ENCODE data around the gene SGPP2. TPM values are rescaled to one million over a fixed set of nuclear protein-coding genes. Genes with fewer than 3 reads are reported as not detected.

SGPP2 gene
- total RNA-seq, 6 donors from 2014 or later, result 5.2 to 85.9 (median 21.8) TPM

DNA sequence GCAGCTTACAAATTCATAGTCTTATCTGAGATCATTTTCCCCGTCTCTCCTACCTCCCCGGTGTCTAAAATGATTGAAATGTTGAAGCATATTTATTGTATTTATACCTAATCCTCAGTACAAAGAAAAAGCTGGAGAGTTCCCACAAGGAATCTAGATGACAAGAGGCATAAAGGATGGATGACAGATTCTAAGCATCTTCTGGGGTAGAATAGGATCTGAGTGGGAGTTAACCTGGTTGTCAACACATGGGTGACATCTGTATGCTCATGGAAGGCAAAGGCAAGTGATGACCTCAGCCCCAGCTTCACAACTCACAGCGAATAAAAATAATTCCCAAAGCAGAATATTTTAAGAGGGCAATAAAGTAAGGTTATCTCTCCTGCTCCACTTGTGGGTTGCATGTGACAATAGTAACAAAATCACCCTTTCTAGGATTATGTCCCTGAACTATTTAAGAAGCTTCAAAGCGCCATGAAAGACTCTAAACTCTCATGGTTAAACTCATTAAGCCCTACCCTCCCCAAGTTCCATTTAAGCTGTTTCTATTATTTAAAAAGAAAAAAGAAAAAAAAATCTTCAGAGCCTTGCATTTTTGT lies 32.2 kb downstream of the SGPP2 start:
- Histone ChIP-seq H3K9me3 (no peaks in the 10 kb centered on the region), H3K4me3 (no peak overlapping the region), H3K27ac (no peak overlapping the region), H3K27me3 (no peaks in the 10 kb centered on the region), H3K36me3 (no peaks in the 10 kb centered on the region), H3K4me1 (peaks cover 0 to 4% (median 2%) of the 10 kb centered on the region in 4 donors)
- 88 to 97% methylated on average over 4 of the region's 4 CpGs for WGBS, 2 donors
- TF ChIP-seq EP300 (IDR thresholded peaks at IDR 0.05), result no peak
- TF ChIP-seq POLR2AphosphoS5 (IDR thresholded peaks at IDR 0.05), result no peak
- TF ChIP-seq, protein P1, sequence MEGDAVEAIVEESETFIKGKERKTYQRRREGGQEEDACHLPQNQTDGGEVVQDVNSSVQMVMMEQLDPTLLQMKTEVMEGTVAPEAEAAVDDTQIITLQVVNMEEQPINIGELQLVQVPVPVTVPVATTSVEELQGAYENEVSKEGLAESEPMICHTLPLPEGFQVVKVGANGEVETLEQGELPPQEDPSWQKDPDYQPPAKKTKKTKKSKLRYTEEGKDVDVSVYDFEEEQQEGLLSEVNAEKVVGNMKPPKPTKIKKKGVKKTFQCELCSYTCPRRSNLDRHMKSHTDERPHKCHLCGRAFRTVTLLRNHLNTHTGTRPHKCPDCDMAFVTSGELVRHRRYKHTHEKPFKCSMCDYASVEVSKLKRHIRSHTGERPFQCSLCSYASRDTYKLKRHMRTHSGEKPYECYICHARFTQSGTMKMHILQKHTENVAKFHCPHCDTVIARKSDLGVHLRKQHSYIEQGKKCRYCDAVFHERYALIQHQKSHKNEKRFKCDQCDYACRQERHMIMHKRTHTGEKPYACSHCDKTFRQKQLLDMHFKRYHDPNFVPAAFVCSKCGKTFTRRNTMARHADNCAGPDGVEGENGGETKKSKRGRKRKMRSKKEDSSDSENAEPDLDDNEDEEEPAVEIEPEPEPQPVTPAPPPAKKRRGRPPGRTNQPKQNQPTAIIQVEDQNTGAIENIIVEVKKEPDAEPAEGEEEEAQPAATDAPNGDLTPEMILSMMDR (IDR thresholded peaks at IDR 0.05), result no peak
- no peak for TF ChIP-seq POLR2A (IDR thresholded peaks at IDR 0.05)
- ATAC-seq (ENCODE audit: low FRiP score in 2 of 2) (no peak), DNase-seq (no peak)

DNA sequence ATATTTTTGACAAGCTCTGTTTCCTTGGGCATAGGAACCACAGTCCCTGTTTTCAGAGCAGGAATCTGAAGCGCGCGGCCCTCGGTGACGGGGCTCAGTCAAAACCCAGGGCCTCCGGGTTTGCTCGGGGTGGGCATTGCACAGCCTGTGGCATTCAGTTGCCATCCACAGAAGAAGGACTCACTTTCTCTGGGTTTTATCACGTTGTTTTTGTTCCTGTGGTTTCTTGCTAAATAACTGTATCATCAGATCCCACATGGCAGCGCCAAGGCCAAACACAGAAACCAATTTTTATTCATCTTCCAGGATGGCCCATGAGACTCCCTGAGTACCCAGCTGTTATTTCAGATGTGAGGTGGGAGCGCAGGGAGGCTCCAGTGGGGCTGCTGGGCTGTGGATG lies 35.6 kb downstream of the SGPP2 start:
- DNase-seq (peak in 1 of 2 donors; percentile 46), ATAC-seq (ENCODE audit: low FRiP score in 2 of 2) (no peak)
- Histone ChIP-seq H3K4me1 (no peaks in the 10 kb centered on the region), H3K9me3 (no peaks in the 10 kb centered on the region), H3K27me3 (no peaks in the 10 kb centered on the region), H3K36me3 (no peaks in the 10 kb centered on the region), H3K27ac (no peak overlapping the region), H3K4me3 (no peak overlapping the region)
- 88 to 93% methylated on average over 10 of the region's 10 CpGs for WGBS, 2 donors
- TF ChIP-seq, protein P1 (IDR thresholded peaks at IDR 0.05), result no peak
- TF ChIP-seq POLR2AphosphoS5 (IDR thresholded peaks at IDR 0.05) (no peak), EP300 (IDR thresholded peaks at IDR 0.05) (no peak), POLR2A (IDR thresholded peaks at IDR 0.05) (no peak)

DNA sequence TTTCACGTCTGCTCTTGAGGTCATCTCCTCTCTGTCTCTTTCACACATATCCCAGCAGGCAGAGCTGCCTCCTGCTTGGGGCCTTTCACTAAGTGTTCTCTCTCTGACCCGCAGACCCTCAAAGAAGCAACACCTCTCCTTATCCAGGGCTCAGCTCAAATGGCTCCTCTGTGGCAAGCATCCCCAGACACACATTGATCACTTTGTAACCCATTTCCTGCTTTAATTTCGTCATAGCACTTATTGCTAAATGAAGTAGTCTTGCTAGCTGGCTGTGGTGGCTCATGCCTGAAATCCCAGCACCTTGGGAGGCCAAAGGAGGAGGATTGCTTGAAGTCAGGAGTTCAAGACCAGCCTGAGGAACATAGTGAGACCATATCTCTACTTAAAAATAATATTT lies 41.4 kb downstream of the SGPP2 start:
- WGBS, 2 donors, result 61 to 69% methylated on average over 3 of the region's 3 CpGs
- H3K9me3 ChIP-seq, result no peaks in the 10 kb centered on the region
- H3K4me1 ChIP-seq, result no peaks in the 10 kb centered on the region

DNA sequence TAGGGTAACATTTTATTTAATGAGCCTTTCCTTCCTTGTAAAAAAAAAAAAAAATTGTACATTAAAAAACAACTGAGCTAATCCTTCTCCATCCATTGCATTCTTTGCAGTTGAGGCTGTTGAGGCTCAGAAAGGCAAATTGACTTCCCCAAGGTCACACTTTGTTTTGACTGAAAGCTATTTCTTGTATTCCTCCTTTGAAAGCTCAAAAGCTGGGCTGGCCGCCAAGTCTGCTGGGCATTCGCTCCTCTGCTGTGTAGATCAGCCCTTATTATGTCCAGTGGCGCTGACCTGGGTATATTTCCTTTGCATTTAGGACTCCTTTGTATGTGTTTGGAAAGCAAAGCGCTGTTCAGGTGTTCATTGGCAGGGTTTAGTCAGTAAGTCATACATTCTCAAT lies 44.0 kb downstream of the SGPP2 start:
- Histone ChIP-seq H3K36me3 (no peaks in the 10 kb centered on the region), H3K27me3 (no peaks in the 10 kb centered on the region), H3K4me1 (no peaks in the 10 kb centered on the region), H3K9me3 (no peaks in the 10 kb centered on the region), H3K4me3 (no peak overlapping the region), H3K27ac (no peak overlapping the region)
- DNase-seq (no peak), ATAC-seq (ENCODE audit: low FRiP score in 2 of 2) (no peak)
- TF ChIP-seq POLR2AphosphoS5 (IDR thresholded peaks at IDR 0.05), result no peak
- no peak for TF ChIP-seq POLR2A (IDR thresholded peaks at IDR 0.05)
- TF ChIP-seq, protein P1 (IDR thresholded peaks at IDR 0.05), result no peak
- TF ChIP-seq EP300 (IDR thresholded peaks at IDR 0.05), result no peak
- WGBS, 2 donors, result 57 to 63% methylated on average over 4 of the region's 4 CpGs

More for the DNA sequence above, 41.4 kb downstream of the SGPP2 start:
- TF ChIP-seq POLR2AphosphoS5 (IDR thresholded peaks at IDR 0.05) (no peak), POLR2A (IDR thresholded peaks at IDR 0.05) (no peak), EP300 (IDR thresholded peaks at IDR 0.05) (no peak)
- TF ChIP-seq, protein P1 (IDR thresholded peaks at IDR 0.05), result no peak
- no peak for DNase-seq
- no peak for ATAC-seq (ENCODE audit: low FRiP score in 2 of 2)
- Histone ChIP-seq H3K27ac (no peak overlapping the region), H3K4me3 (no peak overlapping the region), H3K27me3 (no peaks in the 10 kb centered on the region), H3K36me3 (no peaks in the 10 kb centered on the region)
